IPS-NIHi7 (cell line): ENCODE results near the gene IBTK.
"Not testable (repeated sequence)": the region's sequence is repeated elsewhere in the genome, so short reads cannot be mapped to it uniquely, and the experiment has no call there.

ENCODE experiments used
- DNase-seq: peaks from one replicate; pipeline ENCODE4 v3.0.0; 2012; ENCODE audit warnings: mixed read lengths; ENCODE audit errors: extremely low spot score

The IBTK gene

DNA sequence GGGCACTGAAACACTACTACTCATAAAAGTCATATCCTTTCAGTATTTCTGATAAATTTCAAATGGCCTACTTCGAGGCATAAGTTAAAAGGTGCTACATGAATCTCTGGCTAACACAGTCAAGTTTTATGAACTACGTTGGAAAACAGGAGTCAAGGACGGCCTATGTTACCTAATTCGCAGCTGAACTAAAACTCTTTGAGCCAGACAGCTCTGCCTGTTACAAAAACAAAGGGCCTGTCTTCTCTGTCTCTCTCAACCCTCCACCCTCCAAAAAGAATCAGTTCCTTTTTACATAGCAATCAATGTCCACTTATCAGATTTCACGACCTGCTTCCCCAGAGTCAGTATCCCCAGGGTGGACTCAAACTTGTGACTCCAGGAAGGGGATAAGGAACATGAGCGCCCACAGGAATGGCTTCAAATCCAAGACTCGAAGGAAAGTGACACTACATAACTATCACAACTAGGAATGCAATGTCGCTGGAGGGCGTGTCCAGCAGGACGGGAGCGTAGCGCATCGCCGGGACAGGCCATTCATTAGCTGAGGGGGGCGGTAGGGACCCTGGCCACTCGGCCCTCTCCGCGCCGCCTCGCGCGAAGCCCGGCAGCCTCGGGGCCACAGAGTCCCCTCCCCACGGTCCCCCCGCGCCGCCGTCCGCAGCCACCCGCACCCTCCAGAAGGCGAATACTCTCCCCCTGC, 591 bp downstream of the IBTK start:
- DNase-seq, result peak; percentile 66

DNA sequence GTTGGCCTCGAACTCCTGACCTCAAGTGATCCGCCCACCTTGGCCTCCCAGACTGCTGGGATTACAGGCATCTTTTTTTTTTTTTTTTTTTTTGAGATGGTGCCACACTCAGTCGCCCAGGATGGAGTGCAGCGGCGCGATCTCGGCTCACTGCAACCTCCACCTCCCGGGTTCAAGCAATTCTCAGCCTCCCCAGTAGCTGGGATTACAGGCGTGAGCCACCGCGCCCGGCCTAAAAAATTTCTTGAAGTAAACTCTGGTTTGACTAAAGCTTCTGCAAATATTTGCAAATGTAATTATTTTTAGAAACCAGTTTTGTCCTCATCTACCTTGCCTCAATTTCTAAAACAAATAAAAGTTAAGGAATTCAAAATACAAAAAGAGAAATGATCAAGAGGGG, 1.2 kb downstream of the IBTK start:
- no peak for DNase-seq

DNA sequence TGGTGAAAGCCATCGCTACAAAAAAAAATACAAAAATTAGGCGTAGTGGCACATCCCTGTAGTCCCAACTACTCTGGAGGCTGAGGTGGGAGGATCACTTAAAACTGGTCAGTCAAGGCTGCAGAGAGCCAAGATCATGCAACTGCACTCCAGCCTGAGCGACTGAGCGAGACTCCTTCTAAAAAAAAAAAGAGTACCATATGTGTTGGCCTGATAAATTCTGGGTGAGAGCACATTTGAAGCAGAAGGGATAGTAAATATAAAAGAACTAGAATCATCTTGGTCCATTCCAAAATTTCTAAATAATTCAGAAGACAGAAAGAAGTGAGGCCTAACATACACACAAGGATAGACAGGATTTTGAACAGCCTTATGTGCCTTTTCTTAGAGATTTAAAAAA, 2.2 kb downstream of the IBTK start:
- DNase-seq, result no peak

DNA sequence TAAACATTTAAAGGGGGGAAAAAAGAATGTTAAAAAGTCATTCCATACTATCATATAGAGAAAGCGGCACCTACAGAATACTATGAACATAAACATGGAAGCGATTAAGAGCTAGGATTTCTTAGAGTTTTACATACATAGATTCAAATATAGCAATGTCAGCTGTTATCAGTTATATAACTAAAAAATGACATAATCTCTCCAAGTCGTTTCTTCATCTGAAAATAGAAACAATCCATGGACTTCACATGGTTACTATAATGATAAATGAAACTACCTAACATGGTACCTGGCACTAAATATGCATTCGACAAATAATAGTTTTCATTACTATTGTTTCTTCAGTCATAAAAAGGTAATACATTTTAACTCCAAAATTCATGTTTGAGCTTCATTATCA, 3.7 kb downstream of the IBTK start:
- DNase-seq, result no peak

DNA sequence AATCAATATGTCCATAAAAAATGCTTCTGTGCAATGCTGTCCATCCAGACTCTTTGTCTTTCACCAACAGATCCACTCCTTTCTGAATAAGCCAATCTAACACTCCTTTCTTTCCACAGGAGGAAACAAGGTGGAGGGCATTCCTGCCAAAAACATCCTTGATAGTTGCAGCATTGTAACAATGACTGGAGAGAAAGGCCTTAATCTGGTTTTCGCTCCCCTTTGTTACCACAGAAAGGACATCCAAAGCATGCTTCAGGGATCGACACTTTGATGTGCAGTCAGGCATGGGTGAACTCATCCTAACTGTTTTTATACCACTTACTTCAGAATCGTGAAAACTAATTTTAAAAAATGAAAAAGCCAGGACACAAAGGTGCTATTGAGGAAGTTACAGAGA, 7.4 kb downstream of the IBTK start:
- DNase-seq, result no peak

DNA sequence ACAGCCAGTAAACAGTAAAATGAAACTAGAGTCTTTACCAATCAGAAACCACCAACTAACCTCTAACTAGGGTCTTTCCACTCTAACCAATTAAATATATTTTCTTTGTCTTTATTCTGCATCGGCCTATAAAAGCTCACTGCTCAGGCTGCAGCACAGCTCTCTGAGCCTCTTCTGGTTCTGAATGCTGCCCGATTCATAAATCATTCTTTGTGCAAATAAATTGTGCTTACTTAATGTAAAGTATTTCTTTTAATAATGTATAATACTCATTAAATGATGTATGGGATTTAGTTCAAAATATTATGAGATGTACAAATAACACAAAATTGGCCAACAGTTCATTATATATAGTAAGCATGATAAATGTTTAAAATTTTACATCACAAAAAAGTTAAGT, 7.9 kb downstream of the IBTK start:
- DNase-seq, result no peak

DNA sequence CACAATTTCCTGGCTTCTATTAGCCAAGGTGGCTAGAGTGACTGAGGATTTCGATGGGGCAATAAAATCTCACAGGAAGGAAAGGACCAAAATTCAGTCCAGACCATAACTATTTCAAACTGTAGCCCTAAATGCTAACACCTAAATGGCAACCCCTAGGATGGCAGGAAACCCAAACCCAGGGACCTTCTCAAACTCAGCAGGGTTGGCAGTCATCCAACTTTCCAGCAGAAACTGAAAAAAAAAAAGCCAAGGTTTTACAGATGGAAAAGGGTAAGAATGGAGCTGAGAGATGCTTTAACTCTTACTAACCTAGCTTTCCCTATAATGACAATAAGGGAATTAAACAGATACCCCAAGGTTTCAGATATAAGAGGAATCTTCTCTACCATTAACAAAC, 10.5 kb downstream of the IBTK start:
- DNase-seq, result no peak

DNA sequence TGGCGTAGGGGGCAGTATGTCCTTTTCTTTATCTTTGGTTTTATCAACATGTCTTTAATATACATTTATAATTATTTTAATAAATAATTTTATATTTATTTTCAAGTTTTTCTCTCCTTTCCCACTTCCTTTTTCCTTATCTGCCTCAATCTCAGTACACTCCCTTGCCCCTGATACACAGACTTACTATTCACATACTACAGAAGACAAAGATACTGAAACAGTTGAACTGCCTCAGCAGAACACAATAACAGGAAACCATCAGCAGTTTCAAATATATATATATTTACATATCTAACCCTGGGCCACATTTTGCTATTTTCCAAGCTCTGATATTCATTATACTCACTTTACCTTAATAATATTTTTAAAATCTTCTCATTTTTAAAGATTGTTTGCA, 19.8 kb downstream of the IBTK start:
- DNase-seq, result no peak

DNA sequence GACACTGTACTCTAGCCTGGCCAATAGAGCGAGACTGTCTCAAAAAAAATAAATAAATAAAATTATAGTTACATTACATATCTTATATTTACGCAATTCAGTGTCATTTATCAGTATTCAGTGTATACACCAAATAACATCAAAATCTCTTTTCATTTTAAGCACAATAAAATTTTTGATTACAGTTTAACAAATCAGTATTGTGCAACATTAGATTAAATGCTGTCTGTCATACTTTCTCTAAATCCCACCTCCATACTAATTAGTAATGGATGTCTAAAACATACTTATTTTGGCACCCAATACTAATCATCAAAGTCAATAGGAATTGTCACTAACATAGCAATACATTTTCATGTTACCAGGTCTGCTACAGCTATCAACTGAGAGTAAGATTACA, 27.4 kb downstream of the IBTK start:
- DNase-seq, result no peak

DNA sequence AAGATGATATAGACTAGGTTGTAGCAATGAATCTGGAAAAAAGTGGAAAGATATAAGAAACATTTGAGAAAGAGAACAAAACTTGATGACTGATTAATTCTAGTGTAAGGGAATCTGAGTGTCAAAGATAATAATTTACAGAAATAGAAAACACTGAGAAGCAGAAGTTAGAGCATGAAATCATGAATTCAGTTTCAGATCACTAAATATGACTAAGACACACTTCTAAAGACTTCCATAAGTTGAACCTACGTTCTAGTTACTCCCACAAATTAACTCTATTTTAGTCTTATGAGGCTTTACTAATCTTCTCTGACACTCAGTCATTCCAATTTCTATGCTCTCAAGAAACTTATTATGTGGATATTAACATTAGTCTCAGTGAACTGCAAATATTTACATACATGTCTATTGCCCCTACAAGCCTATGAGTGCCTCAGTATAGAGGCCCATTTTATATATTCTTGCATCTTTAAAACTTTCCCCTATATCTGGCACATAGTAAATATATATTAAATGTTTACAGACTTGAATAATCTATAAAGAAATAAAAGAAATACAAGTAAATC, 30.4 kb downstream of the IBTK start:
- DNase-seq, result no peak

DNA sequence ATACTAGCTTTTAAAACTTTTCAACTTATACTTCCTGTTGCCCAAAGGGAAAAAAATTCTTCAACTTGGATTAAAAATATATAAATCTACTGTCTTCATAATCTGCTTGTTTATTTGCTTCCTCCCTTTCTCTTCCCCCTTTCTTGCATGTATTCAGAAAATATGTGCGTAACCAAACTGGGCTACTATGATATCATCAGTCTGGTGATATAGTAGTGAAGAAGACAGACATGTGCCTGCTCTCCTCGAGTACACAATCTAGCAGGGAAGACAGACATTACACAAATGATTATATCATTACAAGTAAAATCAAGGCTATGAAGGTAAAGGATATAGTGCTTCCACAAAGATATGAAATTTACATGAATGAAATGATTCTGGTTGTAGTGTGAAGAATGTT, 31.0 kb downstream of the IBTK start:
- DNase-seq, result no peak

DNA sequence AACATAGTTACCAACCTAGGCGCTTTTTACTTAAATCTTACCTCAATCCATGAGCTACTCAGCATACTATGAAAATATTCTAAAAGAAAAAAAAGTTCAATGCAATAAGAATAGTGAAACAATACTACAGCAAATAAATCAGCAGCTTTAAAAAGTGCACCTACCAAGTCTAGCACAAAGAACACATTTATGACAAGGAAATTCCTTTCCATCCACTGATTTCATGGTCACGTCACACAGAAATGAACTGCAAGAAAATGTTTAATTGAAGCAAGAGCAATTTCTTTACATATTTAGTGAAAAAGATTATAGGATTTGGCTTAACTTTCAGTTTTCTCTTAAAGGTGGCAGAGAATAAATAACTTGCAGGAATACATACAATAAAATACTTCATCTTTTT, 36.2 kb downstream of the IBTK start:
- DNase-seq, result no peak

DNA sequence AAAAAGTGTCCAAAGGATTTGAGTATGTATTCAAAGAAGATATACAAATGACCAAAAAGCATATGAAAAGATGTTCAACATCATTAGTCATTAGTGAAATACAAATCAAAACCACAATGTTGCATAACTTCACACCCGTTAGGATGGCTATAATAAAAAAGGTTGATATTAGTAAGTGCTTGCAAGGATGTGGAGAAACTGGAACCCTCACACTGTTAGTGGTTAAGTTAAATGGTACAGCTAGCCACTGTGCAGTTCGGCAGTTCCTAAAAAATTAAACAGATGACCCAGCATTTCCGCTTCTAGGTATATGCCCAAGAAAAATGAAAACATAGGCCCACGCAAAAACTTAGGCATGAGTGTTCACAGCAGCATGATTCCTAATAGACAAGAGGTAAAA, 38.6 kb downstream of the IBTK start:
- no peak for DNase-seq

DNA sequence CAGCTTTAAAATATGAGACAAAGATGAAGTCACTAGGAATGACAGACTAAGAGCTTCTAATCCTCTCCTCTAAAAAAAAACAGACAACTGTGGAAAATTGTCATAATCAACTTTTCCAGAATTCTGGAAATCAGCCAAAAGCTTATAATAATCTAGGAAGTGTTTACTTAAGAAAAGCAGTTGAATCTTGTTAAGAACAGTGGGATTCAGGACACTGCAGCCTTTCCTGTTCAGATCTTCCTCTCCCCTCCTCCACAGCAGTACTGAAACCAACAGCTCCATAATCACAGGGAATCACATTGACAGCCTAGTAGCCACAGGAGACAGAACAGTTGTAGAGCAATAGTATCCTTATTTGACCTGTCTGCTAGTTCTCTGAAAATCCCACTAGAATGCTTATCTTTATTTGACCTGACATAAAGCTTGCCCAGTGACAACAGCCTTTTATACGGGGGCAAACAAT, 41.6 kb downstream of the IBTK start:
- DNase-seq, result peak; percentile 8

DNA sequence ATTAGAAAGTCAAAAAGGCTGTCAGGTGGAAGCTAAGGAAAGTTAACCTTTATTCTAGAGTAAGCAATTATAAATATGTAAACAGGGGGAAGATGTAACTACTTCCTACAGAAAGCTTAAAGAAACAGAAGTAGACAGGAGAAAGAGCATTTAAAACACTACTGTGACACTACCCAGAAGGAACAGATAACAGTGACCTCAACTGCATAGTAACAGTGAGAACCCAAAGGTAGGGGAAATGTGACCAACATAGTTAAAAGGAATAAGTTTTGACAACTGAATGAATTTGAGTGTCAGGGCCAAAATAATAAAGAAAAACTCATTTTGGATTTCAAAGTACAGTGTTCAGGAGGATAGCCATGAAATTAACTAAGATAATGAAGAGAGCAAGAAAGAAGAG, 43.5 kb downstream of the IBTK start:
- DNase-seq, result no peak

DNA sequence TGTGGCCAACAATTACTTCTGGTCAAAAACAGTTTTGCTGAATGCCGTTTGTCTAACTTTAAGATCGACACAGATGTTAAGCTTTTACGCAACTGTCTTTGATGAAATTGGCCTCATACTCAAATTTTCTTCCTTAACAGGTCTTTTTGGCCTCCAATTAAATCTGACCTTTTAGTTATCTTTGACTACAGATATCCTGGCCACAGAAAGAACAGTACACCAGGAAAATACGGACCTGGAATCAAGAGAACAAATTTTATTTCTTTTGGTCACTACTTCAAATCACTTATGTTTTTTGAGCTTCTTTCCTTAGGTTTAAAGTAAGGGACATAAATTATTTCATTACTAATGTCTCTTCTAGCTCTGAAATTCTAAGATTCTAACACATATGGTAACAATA, 49.8 kb downstream of the IBTK start:
- DNase-seq, result no peak

DNA sequence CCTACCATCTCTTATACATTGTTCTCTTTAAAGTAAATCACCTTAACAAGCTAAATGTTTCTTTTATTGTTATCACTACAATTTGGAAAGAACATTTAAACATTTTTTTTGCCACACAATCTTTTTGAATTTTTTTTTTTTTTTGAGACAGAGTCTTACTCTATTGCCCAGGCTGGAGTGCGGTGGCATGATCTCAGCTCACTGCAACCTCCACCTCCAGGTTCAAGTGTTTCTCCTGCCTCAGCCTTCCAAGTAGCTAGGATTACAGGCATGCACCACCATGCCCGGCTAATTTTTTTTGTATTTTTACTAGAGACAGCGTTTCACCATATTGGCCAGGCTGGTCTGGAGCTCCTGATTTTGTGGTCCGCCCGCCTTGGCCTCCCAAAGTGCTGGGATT, 50.3 kb downstream of the IBTK start:
- not testable (repeated sequence) for DNase-seq

DNA sequence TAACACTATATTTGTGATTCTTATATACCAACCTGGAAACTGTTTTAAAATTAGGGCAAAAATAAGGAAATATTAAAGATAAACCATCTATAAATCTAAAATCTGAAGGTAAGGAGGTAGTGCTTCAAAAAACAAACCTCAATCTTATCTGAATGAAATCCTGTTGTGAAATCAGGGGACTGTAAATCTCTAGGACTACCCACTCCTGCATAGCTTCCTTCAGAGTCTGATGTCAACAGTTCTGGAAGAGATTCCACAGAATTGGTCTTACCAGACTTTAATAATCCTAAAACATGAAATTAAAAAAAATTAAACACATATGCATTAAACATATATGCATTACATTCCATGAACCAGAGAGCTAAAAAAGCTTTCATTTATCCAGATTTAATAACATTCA, 51.4 kb downstream of the IBTK start:
- DNase-seq, result no peak

DNA sequence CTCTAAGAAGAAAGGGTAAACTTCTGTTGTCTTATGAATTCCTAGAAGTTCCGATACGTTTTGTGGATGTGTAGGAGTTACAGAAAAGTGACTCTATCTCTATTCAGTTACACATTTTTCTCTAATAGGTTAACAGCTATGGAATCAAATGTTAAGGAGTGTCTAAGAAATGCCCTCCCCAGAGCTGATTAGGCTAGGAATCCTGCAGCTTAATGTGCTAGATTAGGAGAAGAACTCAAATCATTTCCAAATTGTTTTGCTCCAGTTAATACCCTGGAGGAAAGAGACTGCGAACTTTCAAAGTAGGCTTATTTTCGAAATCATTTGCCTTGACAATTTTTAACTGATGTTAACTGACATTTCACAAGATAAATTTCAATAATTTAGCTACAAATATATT, 51.9 kb downstream of the IBTK start:
- no peak for DNase-seq

DNA sequence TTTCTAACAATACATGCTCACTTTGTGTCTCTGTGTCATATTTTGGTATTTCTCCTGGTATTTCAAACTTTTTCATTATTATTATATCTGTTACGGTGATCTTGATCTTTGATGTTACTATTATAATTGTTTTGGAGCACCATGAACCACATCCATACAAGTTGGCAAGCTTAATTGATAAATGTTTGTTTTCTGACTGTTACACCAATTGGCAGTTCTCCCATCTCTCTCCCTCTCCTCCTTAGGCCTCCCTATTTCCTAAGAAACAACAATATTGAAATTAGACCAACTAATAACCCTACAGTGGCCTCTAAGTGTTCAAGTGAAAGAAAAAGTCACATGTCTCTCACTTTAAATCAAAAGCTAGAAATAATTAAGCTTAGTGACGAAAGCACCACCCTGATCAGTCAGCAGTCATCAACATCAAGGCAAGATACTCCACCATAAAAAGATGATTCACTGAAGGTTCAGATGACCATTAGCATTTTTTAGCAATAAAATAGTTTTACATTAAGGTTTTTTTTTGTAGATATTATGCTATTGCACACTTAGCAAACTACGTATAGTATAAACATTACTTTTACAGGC, 61.5 kb downstream of the IBTK start:
- no peak for DNase-seq

DNA sequence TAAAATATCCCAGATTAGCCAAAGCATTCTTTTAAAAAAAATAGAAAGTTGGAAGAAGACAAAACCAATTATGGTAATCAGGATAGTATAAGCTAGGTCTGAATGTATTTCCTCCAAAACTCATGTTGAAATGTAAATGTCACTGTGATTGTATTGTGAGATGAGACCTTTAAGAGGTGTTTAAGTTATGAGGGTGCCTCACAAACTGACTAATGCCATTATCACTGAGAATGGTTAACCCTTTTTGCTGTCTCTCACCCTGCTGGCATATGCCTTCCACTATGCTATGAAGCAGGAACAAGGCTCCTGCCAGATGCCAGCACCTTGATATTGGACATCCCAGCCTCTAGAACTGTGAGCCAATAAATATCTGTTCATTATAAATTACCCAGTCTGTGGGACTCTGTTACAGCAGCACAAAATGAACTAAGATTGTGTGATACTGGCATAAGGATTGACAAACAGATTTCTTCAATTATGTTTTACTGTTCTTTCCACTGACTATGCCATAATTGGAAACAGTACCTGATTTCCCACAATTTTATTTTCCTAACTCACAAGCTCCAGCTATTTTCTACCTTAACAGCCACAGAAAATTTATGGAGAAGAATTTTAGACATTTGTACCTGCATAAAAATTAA, 63.8 kb downstream of the IBTK start:
- no peak for DNase-seq

DNA sequence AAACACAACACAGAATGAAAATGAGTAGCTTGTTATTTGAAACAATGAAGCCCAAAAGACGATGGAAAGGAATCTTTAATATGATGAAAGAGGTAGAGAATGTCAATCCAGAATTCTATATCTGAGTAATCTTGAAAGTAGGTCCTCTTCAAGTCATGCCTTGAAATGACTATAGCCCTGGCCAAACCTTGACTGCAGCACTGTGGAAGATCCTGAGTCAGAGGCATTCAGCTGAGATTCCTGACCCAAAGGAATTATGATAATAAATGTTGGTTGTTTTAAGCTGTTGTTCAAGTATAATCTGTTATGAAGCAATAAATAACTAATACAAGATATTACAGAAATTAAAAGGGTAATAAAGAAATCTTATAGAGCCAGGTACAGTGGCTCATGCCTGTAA, 64.8 kb downstream of the IBTK start:
- DNase-seq, result no peak

DNA sequence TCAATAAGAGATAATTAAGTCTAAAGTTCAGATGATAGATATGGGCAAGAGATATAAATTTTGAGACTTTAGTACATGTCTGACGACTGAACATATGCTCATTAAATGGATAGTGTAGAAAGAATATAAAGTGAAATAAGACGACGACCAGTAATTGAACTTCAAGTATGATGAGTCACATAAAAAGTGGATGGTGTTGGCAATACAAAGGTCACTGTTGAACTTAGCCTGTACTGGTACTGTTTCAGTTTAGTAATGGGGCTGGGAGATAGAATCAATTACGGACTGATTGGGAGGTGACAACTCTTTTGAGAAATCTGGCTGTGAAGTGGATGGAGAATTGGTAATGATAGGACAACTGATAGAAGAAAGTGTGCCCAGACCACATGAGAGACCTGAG, 68.1 kb downstream of the IBTK start:
- no peak for DNase-seq
